Gastroesophageal sphincter (tissue), 4 donors: ENCODE results near the gene CLCN1. TPM values are rescaled to one million over a fixed set of nuclear protein-coding genes. Genes with fewer than 3 reads are reported as not detected.
"Not testable (repeated sequence)": the region's sequence is repeated elsewhere in the genome, so short reads cannot be mapped to it uniquely, and the experiment has no call there.

Source experiments
- ATAC-seq: fragments of 150-250 bp; one replicate; pipeline ENCODE4 v1.9.1; 2016; ENCODE audit warnings: mild to moderate bottlenecking, moderate library complexity
- H3K27ac ChIP-seq, 4 donors: fragments of 200-600 bp; sonication (generic) in 3 of 4; 1 replicate in 3 of 4; 2 replicates in 1 of 4; pipeline ENCODE4 v1.5.1; 2016 to 2019
- H3K27me3 ChIP-seq: fragments of 200-600 bp; sonication (generic); one replicate; pipeline ENCODE4 v1.5.1; 2019
- H3K36me3 ChIP-seq, 2 donors: fragments of 200-600 bp; sonication (generic); one replicate each; pipeline ENCODE4 v1.5.1; 2019; ENCODE audit warnings: control low read depth in 1 of 2
- H3K4me1 ChIP-seq, 3 donors: fragments of 200-600 bp; sonication (generic); 1 replicate in 2 of 3; 2 replicates in 1 of 3; pipeline ENCODE4 v1.5.1; 2016 to 2019; ENCODE audit warnings: control low read depth in 2 of 3
- H3K4me3 ChIP-seq, 2 donors: fragments of 200-600 bp; sonication (generic); one replicate each; pipeline ENCODE4 v1.5.1; 2019; ENCODE audit warnings: mild to moderate bottlenecking in 1 of 2, moderate library complexity in 1 of 2
- H3K9me3 ChIP-seq, 3 donors: fragments of 200-600 bp; sonication (generic); one replicate each; pipeline ENCODE4 v1.5.1; 2017 to 2019; ENCODE audit warnings: control low read depth in 2 of 3
- EP300 ChIP-seq: sonication (generic); formaldehyde crosslinking; IDR thresholded peaks from one replicate; pipeline ENCODE4 v1.6.1; 2017; ENCODE audit warnings: antibody characterized with exemption, mild to moderate bottlenecking
- POLR2A ChIP-seq, 2 donors: fragments of 450-650 bp; IDR thresholded peaks; one replicate each; pipeline ENCODE4 v1.6.1; 2017; ENCODE audit warnings: antibody characterized with exemption in 2 of 2, mild to moderate bottlenecking in 2 of 2, moderate library complexity in 1 of 2
- POLR2AphosphoS5 ChIP-seq: sonication (generic); formaldehyde crosslinking; IDR thresholded peaks from one replicate; pipeline ENCODE4 v1.6.1; 2017; ENCODE audit warnings: antibody characterized with exemption
- WGBS, 2 donors: methylation state at CpG; one replicate each; pipeline ENCODE4 v1.1.5; 2018; ENCODE audit warnings: low coverage in 1 of 2; 5-methylcytosine and 5-hydroxymethylcytosine counted together
- total RNA-seq, 4 donors: library from RNA; depleted of rRNA; stranded (reverse); fragments of >200 nt; gene quantifications; one replicate each; pipeline ENCODE4 v1.1.0, GENCODE V29; 2016
- TF ChIP-seq, protein P1 (sequence below), 4 experiments: fragments of 200-600 bp in 2 of 4; fragments of 450-650 bp in 2 of 4; sonication (generic) in 1 of 4; IDR thresholded peaks; one replicate each; pipeline ENCODE4 v1.5.1; 2017 to 2019; ENCODE audit warnings: antibody characterized with exemption in 4 of 4, mild to moderate bottlenecking in 2 of 4, moderate library complexity in 2 of 4

The CLCN1 gene
- total RNA-seq, 4 donors from 2014 or later, result not detected

DNA sequence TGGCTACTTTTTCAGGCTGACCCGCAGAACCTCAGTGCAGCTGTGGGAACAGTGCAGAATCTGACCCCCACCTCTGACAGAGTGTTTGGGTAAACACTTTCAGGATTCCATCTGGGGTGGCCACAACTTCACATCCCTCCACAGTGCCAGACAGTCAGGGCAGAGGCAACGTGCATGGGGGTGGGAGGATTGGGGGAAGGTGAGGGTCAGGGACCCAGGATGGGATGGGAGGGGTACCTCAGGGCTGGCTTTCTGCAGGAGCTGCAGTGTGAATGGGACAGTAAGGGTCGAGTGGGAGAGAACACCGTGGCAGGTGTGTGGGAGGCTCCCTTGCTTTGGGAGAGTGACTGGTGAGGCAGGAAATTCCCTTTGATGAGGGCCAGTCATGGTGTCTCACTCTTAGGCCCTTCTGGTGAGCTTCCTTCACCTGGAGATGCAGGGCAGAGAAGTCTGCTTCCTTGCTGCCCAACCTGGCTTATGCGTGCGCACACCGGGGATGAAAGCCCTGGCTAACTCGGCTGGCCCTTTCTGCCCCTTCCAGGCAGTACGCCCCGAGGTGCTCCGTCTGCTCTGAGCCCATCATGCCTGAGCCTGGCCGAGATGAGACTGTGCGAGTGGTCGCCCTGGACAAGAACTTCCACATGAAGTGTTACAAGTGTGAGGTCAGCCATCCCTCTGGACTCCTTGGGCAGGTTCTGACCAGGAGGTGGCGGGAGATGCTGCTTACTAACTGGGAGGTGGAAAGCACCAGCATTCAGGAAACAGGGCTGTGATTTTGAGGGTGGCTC is 73.6 kb downstream of the CLCN1 start:
- Histone ChIP-seq H3K9me3 (no peaks in the 10 kb centered on the region), H3K27me3 (no peaks in the 10 kb centered on the region), H3K36me3 (peaks cover 0 to 44% of the 10 kb centered on the region in 2 donors), H3K4me1 (peaks cover 3 to 93% (median 71%) of the 10 kb centered on the region in 3 donors), H3K4me3 (no peak overlapping the region), H3K27ac (peak overlapping the region in 3 of 4 donors; percentile 99 to 100 (median 99))
- no peak for TF ChIP-seq POLR2AphosphoS5
- TF ChIP-seq EP300, result no peak
- TF ChIP-seq, protein P1, sequence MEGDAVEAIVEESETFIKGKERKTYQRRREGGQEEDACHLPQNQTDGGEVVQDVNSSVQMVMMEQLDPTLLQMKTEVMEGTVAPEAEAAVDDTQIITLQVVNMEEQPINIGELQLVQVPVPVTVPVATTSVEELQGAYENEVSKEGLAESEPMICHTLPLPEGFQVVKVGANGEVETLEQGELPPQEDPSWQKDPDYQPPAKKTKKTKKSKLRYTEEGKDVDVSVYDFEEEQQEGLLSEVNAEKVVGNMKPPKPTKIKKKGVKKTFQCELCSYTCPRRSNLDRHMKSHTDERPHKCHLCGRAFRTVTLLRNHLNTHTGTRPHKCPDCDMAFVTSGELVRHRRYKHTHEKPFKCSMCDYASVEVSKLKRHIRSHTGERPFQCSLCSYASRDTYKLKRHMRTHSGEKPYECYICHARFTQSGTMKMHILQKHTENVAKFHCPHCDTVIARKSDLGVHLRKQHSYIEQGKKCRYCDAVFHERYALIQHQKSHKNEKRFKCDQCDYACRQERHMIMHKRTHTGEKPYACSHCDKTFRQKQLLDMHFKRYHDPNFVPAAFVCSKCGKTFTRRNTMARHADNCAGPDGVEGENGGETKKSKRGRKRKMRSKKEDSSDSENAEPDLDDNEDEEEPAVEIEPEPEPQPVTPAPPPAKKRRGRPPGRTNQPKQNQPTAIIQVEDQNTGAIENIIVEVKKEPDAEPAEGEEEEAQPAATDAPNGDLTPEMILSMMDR (IDR thresholded peaks at IDR 0.05), result no peak
- no peak for TF ChIP-seq POLR2A (IDR thresholded peaks at IDR 0.05)
- 75% methylated on average over 2 of the region's 15 CpGs; no CpG with 5 or more reads in 1 of the 2 donors for WGBS, 2 donors
- no peak for ATAC-seq

DNA sequence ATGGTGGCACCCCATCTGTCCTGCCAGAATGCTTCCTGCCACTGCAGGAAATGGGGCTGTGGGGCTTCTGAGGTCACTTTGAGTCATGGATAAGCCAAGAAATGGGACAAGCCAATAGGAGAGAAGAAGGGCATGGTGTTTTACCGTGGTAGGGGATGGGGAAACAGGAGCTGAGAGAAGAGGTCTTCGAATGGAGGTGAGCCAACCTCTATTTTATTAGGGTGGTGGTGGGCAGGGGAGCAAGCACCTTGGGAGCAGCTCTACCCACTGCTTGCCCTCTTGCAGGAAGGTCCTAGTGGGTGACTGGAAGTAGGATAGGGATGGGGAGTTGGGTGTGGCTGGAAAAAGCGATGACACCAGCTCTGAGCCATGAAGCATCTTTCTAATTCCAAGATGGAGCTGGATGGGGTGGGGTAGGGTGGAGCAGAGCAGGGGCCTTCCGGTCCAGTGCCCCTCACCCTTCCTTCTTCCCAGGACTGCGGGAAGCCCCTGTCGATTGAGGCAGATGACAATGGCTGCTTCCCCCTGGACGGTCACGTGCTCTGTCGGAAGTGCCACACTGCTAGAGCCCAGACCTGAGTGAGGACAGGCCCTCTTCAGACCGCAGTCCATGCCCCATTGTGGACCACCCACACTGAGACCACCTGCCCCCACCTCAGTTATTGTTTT is 74.3 kb downstream of the CLCN1 start:
- 64 to 67% methylated on average over 3 to 6 of the region's 10 CpGs for WGBS, 2 donors
- peaks cover 3 to 93% (median 64%) of the 10 kb centered on the region in 3 donors for H3K4me1 ChIP-seq
- TF ChIP-seq POLR2A (IDR thresholded peaks at IDR 0.05) (no peak), EP300 (no peak), POLR2AphosphoS5 (no peak)
- TF ChIP-seq, protein P1 (IDR thresholded peaks at IDR 0.05), result no peak

DNA sequence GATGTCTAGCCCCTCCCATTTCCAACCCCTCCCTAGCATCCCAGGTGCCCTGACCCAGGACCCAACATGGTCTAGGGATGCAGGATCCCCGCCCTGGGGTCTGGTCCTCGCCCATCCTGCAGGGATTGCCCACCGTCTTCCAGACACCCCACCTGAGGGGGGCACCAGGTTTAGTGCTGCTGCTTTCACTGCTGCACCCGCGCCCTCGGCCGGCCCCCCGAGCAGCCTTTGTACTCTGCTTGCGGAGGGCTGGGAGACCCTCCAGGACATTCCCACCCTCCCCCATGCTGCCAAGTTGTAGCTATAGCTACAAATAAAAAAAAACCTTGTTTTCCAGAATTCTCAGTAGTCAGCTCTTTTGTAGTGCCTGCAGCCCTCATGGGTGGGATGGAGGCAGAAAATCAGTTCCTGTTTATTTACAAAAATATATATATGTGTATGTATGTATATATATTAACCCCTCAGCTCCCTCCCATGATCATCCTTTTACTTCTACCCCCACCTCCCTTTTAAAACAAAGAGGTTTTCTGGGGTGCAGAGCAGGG is 74.9 kb downstream of the CLCN1 start:
- peaks cover 0 to 44% of the 10 kb centered on the region in 2 donors for H3K36me3 ChIP-seq
- H3K27me3 ChIP-seq, result no peaks in the 10 kb centered on the region
- H3K4me1 ChIP-seq, result peaks cover 3 to 93% (median 58%) of the 10 kb centered on the region in 3 donors

More for the DNA sequence above, 74.3 kb downstream of the CLCN1 start:
- Histone ChIP-seq H3K9me3 (no peaks in the 10 kb centered on the region), H3K27me3 (no peaks in the 10 kb centered on the region), H3K4me3 (no peak overlapping the region), H3K36me3 (peaks cover 0 to 44% of the 10 kb centered on the region in 2 donors), H3K27ac (peak overlapping the region in 3 of 4 donors; percentile 99 to 100 (median 99))
- ATAC-seq, result no peak

DNA sequence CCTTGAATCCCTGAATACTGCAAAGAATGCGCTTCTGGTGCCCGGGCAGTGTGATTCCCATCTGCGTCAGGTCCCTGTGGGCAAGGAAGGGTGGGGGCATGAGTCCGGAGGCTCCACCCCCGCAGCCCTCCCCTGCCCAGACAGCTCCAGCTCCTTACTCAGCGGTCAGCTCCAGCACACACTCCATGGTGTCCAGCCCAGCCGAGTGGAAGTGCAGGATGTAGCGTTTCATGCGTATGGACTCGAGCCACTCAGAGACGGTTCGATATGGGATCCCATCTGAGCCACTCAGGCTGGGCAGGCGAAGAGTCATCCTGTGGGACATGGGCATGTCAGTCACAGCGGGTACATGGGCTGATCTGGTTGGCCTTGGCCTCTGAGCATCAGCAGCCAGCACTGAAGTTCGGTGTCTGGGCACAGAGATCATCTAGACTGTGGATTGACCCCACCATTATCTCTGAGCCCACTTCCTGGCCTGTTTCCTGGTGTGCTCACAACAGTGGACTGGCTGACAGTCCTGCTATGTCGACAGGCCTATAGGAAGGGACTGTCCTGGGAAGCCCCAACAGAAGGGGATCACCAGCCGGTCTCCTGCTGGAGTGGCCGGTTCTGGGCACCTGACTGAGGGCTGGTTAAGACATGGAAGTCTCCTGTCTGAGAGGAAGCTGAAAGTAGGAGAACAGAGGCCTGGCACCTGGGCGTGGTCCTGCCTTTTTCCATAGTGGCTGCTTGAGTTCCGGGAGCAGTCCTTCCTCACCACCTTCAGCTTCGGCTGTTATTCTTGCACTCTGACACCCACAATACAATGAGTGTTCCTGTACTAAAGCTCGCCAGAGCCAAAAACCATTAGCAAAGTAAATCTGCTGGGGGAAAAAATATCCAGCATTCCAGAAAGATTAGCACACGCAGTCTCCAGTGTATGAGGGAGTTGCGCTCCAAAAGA is 75.8 kb downstream of the CLCN1 start:
- H3K27me3 ChIP-seq, result no peaks in the 10 kb centered on the region
- 0 to 7% methylated on average over 3 to 5 of the region's 24 CpGs for WGBS, 2 donors
- no peaks in the 10 kb centered on the region for H3K9me3 ChIP-seq
- TF ChIP-seq, protein P1 (IDR thresholded peaks at IDR 0.05), result no peak
- no peak for TF ChIP-seq EP300
- TF ChIP-seq POLR2AphosphoS5, result peak; percentile 95
- peak; percentile 61 to 63 for TF ChIP-seq POLR2A (IDR thresholded peaks at IDR 0.05)
- peaks cover 3 to 87% (median 51%) of the 10 kb centered on the region in 3 donors for H3K4me1 ChIP-seq
- peak; percentile 87 for ATAC-seq
- H3K36me3 ChIP-seq, result peaks cover 0 to 44% of the 10 kb centered on the region in 2 donors
- H3K27ac ChIP-seq, result peak overlapping the region; percentile 71 to 100 (median 99)
- peak overlapping the region in 1 of 2 donors; percentile 11 for H3K4me3 ChIP-seq

More for the DNA sequence above, 74.9 kb downstream of the CLCN1 start:
- Histone ChIP-seq H3K27ac (peak overlapping the region; percentile 60 to 100 (median 99)), H3K4me3 (peak overlapping the region in 1 of 2 donors; percentile 11), H3K9me3 (no peaks in the 10 kb centered on the region)
- 80% methylated on average over 1 of the region's 9 CpGs; no CpG with 5 or more reads in 1 of the 2 donors for WGBS, 2 donors
- no peak for ATAC-seq
- no peak for TF ChIP-seq EP300
- TF ChIP-seq, protein P1 (IDR thresholded peaks at IDR 0.05), result no peak
- no peak for TF ChIP-seq POLR2AphosphoS5
- no peak for TF ChIP-seq POLR2A (IDR thresholded peaks at IDR 0.05)

DNA sequence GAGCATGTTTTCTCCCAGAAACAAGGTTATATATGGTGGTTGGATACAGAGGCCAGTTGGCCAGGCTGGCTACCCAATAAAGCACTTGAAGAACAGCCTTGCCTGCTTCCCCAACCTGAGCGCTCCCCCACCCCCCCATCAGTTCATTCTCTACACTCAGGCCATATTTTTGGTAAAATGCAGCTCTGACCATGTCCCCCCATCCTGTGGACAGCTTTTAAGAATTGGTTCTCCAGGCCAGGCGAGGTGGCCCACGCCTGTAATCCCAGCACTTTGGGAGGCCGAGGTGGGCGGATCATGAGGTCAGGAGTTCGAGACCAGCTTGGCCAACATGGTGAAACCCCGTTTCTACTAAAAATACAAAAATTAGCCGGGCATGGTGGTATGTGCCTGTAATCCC is 76.5 kb downstream of the CLCN1 start:
- not testable (repeated sequence) for H3K27me3 ChIP-seq, ATAC-seq, H3K9me3 ChIP-seq, H3K4me3 ChIP-seq
- Histone ChIP-seq H3K36me3 (peaks cover 0 to 37% of the 10 kb centered on the region in 2 donors), H3K27ac (peak overlapping the region; percentile 71 to 100 (median 99)), H3K4me1 (peaks cover 3 to 80% (median 46%) of the 10 kb centered on the region in 3 donors)
- WGBS, 2 donors, result 57% methylated on average over 1 of the region's 8 CpGs; no CpG with 5 or more reads in 1 of the 2 donors
